C4-2B (cell line): Measurements from ENCODE around the gene ELP1.
A peak's percentile ranks its signal among the peaks of the same experiment; 100 is the strongest.

Experiments used
- ZFX ChIP-seq: fragments of 450-650 bp; IDR thresholded peaks from 2 replicates; pipeline ENCODE4 v1.6.1; 2017
- TF ChIP-seq, protein P1 (sequence below): fragments of 450-650 bp; conservative IDR thresholded peaks from 2 replicates; pipeline ENCODE4 v1.5.1; 2017; ENCODE audit warnings: mild to moderate bottlenecking

DNA sequence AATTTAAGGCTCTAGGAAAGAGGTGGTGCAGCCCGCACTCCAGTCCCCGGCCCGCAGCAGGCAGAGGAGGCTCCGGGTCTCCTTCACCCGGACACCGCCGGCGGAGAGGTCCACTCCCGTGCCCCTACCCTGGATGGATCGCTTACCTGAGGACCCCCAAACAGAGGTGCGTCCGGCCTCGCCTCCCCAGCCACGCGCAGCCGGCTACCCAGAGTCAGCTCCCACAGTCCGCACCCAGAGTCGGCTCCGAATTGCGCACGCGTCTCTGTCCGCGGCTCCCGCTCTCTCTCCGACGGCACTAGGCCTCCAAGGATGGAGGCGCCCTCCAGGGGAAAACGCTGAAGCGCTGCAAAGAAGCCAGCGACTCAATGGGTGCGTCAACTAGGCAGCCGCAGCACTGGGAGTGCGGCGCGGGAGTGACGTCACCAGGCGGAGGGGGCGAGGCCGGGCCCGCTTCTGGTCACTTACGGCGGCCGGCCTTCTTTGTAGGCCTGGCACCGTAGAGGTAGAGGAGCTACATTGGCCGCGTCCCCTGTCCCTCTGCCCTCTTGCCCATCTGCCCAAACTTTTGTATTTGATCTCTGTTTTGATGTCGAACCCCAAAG lies at the start of gene ELP1:
- TF ChIP-seq, protein P1, sequence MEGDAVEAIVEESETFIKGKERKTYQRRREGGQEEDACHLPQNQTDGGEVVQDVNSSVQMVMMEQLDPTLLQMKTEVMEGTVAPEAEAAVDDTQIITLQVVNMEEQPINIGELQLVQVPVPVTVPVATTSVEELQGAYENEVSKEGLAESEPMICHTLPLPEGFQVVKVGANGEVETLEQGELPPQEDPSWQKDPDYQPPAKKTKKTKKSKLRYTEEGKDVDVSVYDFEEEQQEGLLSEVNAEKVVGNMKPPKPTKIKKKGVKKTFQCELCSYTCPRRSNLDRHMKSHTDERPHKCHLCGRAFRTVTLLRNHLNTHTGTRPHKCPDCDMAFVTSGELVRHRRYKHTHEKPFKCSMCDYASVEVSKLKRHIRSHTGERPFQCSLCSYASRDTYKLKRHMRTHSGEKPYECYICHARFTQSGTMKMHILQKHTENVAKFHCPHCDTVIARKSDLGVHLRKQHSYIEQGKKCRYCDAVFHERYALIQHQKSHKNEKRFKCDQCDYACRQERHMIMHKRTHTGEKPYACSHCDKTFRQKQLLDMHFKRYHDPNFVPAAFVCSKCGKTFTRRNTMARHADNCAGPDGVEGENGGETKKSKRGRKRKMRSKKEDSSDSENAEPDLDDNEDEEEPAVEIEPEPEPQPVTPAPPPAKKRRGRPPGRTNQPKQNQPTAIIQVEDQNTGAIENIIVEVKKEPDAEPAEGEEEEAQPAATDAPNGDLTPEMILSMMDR, result peak; percentile 54
- peak; percentile 68 for TF ChIP-seq ZFX
